ENCODE data around the gene NSMF. TPM values are rescaled to one million over a fixed set of nuclear protein-coding genes. Genes with fewer than 3 reads are reported as not detected.

Gene NSMF
- total and polyA plus RNA-seq, 2 of the 8 experiments (the other 6 are each of a cell fraction or from before 2014, with no cell fraction given) = 56.7 to 65.1 TPM

GRCh38 chr9:137439158-137439714 is 19.9 kb downstream of the NSMF start (continued):
- TF ChIP-seq CHD7 (IDR thresholded peaks at IDR 0.05; ENCODE audit: insufficient replicate concordance, low read length) = no peak
- TF ChIP-seq SIRT6 (IDR thresholded peaks at IDR 0.05; ENCODE audit: low read length) = no peak
- no peak for TF ChIP-seq E2F6 (IDR thresholded peaks at IDR 0.05)
- TF ChIP-seq SP4 (IDR thresholded peaks at IDR 0.05; ENCODE audit: low read length) = no peak
- no peak for TF ChIP-seq HDAC2 (IDR thresholded peaks at IDR 0.05; ENCODE audit: borderline replicate concordance in 1 of 2, low read depth in 2 of 2, low read length in 2 of 2)
- no peak for TF ChIP-seq CTCF (IDR thresholded peaks at IDR 0.05; ENCODE audit: control extremely low read depth in 1 of 3, insufficient read depth in 1 of 3, low read depth in 1 of 3, low read length in 3 of 3)
- TF ChIP-seq BRCA1 (IDR thresholded peaks at IDR 0.05; ENCODE audit: low read depth, low read length) = no peak
- TF ChIP-seq SP2 (IDR thresholded peaks at IDR 0.05; ENCODE audit: low read length) = no peak

All from H1 (cell line).